Skeletal muscle tissue (tissue), 2 donors: Measurements from ENCODE around the gene CSNK1G1. TPM values are rescaled to one million over a fixed set of nuclear protein-coding genes. Genes with fewer than 3 reads are reported as not detected.

Experiments
- small RNA-seq: library from RNA; depleted of rRNA; stranded (forward); fragments of <200 nt; gene quantifications from one replicate; pipeline ENCODE3, GENCODE V24; 2014
- total RNA-seq: library from RNA; depleted of rRNA; stranded (reverse); fragments of >200 nt; gene quantifications from one replicate; pipeline ENCODE4 v1.2.3, GENCODE V29; 2014

Gene CSNK1G1
- total RNA-seq, 1 donor from 2014 or later, result 26.6 TPM

Small RNAs within 50 kb of the gene (small RNA-seq; reads per million reads assigned to genes)
- not detected for gene RF00554

Other genes starting within 250 kb of the CSNK1G1 start
- 1.0 TPM for gene SNX22, start 204.4 kb downstream of the CSNK1G1 start, total RNA-seq
- 199 TPM for gene PPIB, start 193.2 kb downstream of the CSNK1G1 start, total RNA-seq
- 12.0 TPM for gene PCLAF, start 25.3 kb upstream of the CSNK1G1 start, total RNA-seq
- 12.0 TPM for gene TRIP4, start 31.7 kb upstream of the CSNK1G1 start, total RNA-seq
- gene ZNF609, start 104.4 kb upstream of the CSNK1G1 start, total RNA-seq, result 13.6 TPM